HEK293T (cell line): ENCODE results near the gene BUD13.
A peak's percentile ranks its signal among the peaks of the same experiment; 100 is the strongest.

Experiments used
- CTCF ChIA-PET: fragments of 350-600 bp; formaldehyde crosslinking; extraction: SDS; loops from one replicate; lab custom pipeline; 2021; ENCODE audit warnings: antibody characterized with exemption, inconsistent platforms; lab: Yijun Ruan, JAX
- POLR2A ChIA-PET: fragments of 350-600 bp; formaldehyde crosslinking; extraction: SDS; loops from one replicate; lab custom pipeline; 2020; ENCODE audit warnings: antibody characterized with exemption, inconsistent platforms; lab: Yijun Ruan, JAX
- DNase-seq: peaks from one replicate; pipeline ENCODE4 v3.0.0; 2012; ENCODE audit warnings: mixed read lengths; ENCODE audit errors: extremely low spot score
- ARNT ChIP-seq: fragments of 450-650 bp; IDR thresholded peaks from 2 replicates; pipeline ENCODE4 v1.6.1; 2017; ENCODE audit warnings: mild to moderate bottlenecking
- BHLHE40 ChIP-seq: fragments of 450-650 bp; IDR thresholded peaks from 2 replicates; pipeline ENCODE4 v1.6.1; 2016; ENCODE audit warnings: mild to moderate bottlenecking, moderate library complexity, borderline replicate concordance
- CTBP1 ChIP-seq: fragments of 450-650 bp; IDR thresholded peaks from 2 replicates; pipeline ENCODE4 v1.6.1; 2016; ENCODE audit warnings: borderline replicate concordance
- ELF4 ChIP-seq: fragments of 450-650 bp; IDR thresholded peaks from 2 replicates; pipeline ENCODE4 v1.6.1; 2017; ENCODE audit warnings: antibody characterized with exemption
- FOXA1 ChIP-seq: fragments of 450-650 bp; IDR thresholded peaks from 2 replicates; pipeline ENCODE4 v1.6.1; 2016; ENCODE audit warnings: mild to moderate bottlenecking
- FOXK2 ChIP-seq: fragments of 450-650 bp; IDR thresholded peaks from 2 replicates; pipeline ENCODE4 v1.6.1; 2016; ENCODE audit warnings: mild to moderate bottlenecking
- FOXM1 ChIP-seq: fragments of 450-650 bp; IDR thresholded peaks from 2 replicates; pipeline ENCODE4 v1.6.1; 2017; ENCODE audit warnings: mild to moderate bottlenecking, borderline replicate concordance
- HDGF ChIP-seq: fragments of 450-650 bp; IDR thresholded peaks from 2 replicates; pipeline ENCODE4 v1.6.1; 2017; ENCODE audit warnings: antibody characterized with exemption, borderline replicate concordance
- L3MBTL2 ChIP-seq: fragments of 450-650 bp; conservative IDR thresholded peaks from 2 replicates; pipeline ENCODE4 v1.6.1; 2016; ENCODE audit warnings: mild to moderate bottlenecking
- LEF1 ChIP-seq: fragments of 450-650 bp; IDR thresholded peaks from 2 replicates; pipeline ENCODE4 v1.6.1; 2017; ENCODE audit warnings: mild to moderate bottlenecking, borderline replicate concordance
- NFRKB ChIP-seq: fragments of 450-650 bp; IDR thresholded peaks from 2 replicates; pipeline ENCODE4 v1.6.1; 2016; ENCODE audit warnings: mild to moderate bottlenecking, moderate library complexity
- PKNOX1 ChIP-seq: fragments of 450-650 bp; IDR thresholded peaks from 2 replicates; pipeline ENCODE4 v1.6.1; 2016
- SP1 ChIP-seq: fragments of 450-650 bp; IDR thresholded peaks from 2 replicates; pipeline ENCODE4 v1.6.1; 2017
- SUZ12 ChIP-seq: fragments of 450-650 bp; IDR thresholded peaks from 2 replicates; pipeline ENCODE4 v1.6.1; 2016; ENCODE audit warnings: mild to moderate bottlenecking
- TARDBP ChIP-seq: fragments of 450-650 bp; IDR thresholded peaks from 2 replicates; pipeline ENCODE4 v1.6.1; 2016
- ZNF384 ChIP-seq: fragments of 450-650 bp; IDR thresholded peaks from 2 replicates; pipeline ENCODE4 v1.6.1; 2016

Gene BUD13

GRCh38 chr11:116742104-116742503 lies 30.7 kb downstream of the BUD13 start:
- DNase-seq: no peak
- POLR2A ChIA-PET: no interaction called here
- CTCF ChIA-PET: interaction anchor here (1.6 to 4.6 kb wide), 2 partner anchors 10 to 94 kb away, joined by 6 to 36 read pairs; no protein-coding TSS in a partner anchor
- no peak for TF ChIP-seq SUZ12
- no peak for TF ChIP-seq FOXA1

GRCh38 chr11:116740741-116741140 lies 32.0 kb downstream of the BUD13 start:
- ChIA-PET CTCF (interaction anchor here (4.6 kb wide), 1 partner anchor 9 kb away, joined by 36 read pairs; no protein-coding TSS in a partner anchor), POLR2A (no interaction called here)
- DNase-seq: no peak
- TF ChIP-seq ELF4 (no peak), L3MBTL2 (no peak), FOXM1 (no peak), ZNF384 (no peak), FOXK2 (no peak), SP1 (no peak), ARNT (no peak), SUZ12 (no peak), BHLHE40 (no peak)

DNA sequence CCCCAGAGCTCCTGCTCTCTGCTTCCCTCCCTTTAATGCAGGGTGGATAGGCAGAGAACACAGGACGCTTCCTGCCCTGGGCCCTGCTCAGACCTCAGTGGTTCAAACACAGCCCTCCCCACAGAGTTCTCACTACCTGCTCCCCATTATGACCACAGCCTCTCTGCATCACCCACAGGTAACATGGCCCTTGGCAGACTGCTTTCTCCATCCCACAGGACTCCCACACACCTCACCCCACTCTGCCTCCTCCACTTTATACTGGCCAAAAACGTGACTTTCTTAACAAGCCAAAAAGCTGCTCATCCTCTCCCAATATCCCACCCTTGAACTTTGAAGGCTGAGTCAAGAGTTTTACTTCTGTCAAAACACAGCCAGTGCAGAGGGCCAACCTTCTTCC lies 33.8 kb downstream of the BUD13 start:
- no peak for TF ChIP-seq ELF4
- TF ChIP-seq NFRKB: no peak
- TF ChIP-seq FOXM1: no peak
- TF ChIP-seq LEF1: no peak
- TF ChIP-seq TARDBP: no peak
- TF ChIP-seq ZNF384: no peak
- no peak for TF ChIP-seq BHLHE40
- no peak for TF ChIP-seq SUZ12
- no peak for TF ChIP-seq PKNOX1
- TF ChIP-seq SP1: no peak
- TF ChIP-seq ARNT: no peak
- no peak for TF ChIP-seq HDGF
- no peak for TF ChIP-seq L3MBTL2
- TF ChIP-seq CTBP1: no peak
- TF ChIP-seq FOXK2: no peak
- TF ChIP-seq FOXA1: no peak
- POLR2A ChIA-PET: no interaction called here
- CTCF ChIA-PET: interaction anchor here (0.6 kb wide), 1 partner anchor 1530 kb away, joined by 3 read pairs; no protein-coding TSS in a partner anchor
- DNase-seq: no peak

GRCh38 chr11:116736763-116737162 lies 36.0 kb downstream of the BUD13 start:
- ChIA-PET CTCF (no interaction called here), POLR2A (no interaction called here)
- no peak for TF ChIP-seq SUZ12
- TF ChIP-seq L3MBTL2: no peak
- TF ChIP-seq ZNF384: no peak
- TF ChIP-seq HDGF: no peak
- TF ChIP-seq CTBP1: no peak
- TF ChIP-seq FOXK2: no peak
- no peak for TF ChIP-seq FOXA1
- no peak for TF ChIP-seq FOXM1
- TF ChIP-seq SP1: no peak
- peak; percentile 44 for DNase-seq

DNA sequence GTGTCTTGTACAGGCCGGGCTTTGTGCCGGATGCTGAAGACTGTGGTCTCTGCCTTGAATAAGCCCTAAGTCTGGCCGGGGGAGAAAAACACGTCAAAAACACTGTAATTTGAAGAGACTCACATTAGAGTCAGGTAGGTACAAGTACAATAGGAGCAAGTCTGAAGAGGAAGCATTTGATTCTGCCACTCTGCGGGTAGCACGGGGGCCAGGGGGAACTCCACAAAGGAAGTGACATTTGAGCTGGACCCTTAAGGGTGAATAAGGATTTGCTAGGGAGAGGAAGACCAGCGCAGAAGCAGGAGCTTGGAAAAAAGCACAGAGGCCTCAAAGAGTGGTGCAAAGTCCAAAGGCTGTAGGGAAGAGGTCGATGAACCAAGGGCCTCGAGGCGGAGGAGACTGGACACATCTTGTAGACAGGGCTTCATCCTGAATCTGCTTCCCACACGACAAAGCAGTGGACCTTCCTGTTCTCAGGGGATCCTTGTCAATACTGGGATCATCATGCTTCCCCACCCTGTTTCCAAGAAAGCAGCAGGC lies 38.7 kb downstream of the BUD13 start:
- TF ChIP-seq L3MBTL2: no peak
- TF ChIP-seq ELF4: no peak
- no peak for TF ChIP-seq LEF1
- TF ChIP-seq PKNOX1: no peak
- no peak for TF ChIP-seq FOXA1
- TF ChIP-seq HDGF: no peak
- no peak for TF ChIP-seq FOXM1
- no peak for TF ChIP-seq ZNF384
- TF ChIP-seq NFRKB: no peak
- no peak for TF ChIP-seq FOXK2
- TF ChIP-seq ARNT: no peak
- DNase-seq: no peak
- CTCF ChIA-PET: no interaction called here
- POLR2A ChIA-PET: no interaction called here

DNA sequence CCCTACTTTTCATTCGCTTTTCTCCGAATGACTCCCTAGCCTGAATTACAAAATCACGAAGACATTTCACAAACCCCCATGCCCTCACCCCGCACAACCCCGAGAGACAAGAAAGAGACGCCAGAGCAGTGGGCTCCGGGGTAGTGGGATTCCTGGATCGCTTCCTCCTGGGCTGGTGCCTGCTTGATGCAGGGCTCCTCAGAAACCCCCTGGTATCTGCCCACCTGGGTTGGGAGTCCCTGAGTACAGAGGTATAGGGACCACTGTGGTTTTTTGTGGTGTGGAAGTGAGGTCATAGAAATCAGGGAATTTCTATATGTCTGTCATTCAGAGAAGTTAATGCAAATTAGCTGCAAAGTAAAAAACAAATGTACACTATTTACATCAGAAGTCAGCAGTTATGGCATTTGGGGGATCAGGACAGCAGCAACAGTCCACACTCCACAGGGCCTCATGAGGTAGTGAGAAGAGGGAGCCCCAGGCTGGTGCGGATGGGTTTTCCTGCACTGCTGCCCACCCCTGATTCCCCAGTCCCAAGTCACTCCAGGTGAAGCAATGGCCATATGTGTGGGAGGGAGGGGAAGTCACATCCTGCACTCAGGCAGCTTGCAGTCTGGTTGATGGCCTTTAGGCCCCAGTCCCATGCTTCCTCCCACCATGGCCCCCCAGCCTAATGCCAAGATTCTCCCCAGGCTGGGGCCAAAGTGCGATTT lies 39.6 kb downstream of the BUD13 start:
- DNase-seq: no peak
- ChIA-PET CTCF (interaction anchor here (0.5 to 2.8 kb wide), 6 partner anchors 9 to 103 kb away, joined by 3 to 36 read pairs (median 8); no protein-coding TSS in a partner anchor), POLR2A (no interaction called here)
- TF ChIP-seq LEF1 (no peak), CTBP1 (no peak), HDGF (no peak), BHLHE40 (no peak), NFRKB (no peak), FOXM1 (no peak), ELF4 (no peak), PKNOX1 (no peak), FOXA1 (no peak), L3MBTL2 (no peak), FOXK2 (no peak), ARNT (no peak), SP1 (no peak)
